ENCODE results near the gene PAMR1. TPM values are rescaled to one million over a fixed set of nuclear protein-coding genes. Genes with fewer than 3 reads are reported as not detected.
A peak's percentile ranks its signal among the peaks of the same experiment; 100 is the strongest.

PAMR1 gene, protein sequence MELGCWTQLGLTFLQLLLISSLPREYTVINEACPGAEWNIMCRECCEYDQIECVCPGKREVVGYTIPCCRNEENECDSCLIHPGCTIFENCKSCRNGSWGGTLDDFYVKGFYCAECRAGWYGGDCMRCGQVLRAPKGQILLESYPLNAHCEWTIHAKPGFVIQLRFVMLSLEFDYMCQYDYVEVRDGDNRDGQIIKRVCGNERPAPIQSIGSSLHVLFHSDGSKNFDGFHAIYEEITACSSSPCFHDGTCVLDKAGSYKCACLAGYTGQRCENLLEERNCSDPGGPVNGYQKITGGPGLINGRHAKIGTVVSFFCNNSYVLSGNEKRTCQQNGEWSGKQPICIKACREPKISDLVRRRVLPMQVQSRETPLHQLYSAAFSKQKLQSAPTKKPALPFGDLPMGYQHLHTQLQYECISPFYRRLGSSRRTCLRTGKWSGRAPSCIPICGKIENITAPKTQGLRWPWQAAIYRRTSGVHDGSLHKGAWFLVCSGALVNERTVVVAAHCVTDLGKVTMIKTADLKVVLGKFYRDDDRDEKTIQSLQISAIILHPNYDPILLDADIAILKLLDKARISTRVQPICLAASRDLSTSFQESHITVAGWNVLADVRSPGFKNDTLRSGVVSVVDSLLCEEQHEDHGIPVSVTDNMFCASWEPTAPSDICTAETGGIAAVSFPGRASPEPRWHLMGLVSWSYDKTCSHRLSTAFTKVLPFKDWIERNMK
- 0.10 TPM in 1 of 2 replicates, not detected in the other for total RNA-seq (2013; cell fraction: nucleolus; rRNA removed)
- 0.05 TPM in 1 of 2 replicates, not detected in the other for total RNA-seq (2014; rRNA removed)
- total RNA-seq (2014; rRNA removed; fragmentation: Illumina TruSeq; extraction: Trizol): not detected in 2 replicates
- 0.08 TPM in 1 of 2 replicates, not detected in the other for total RNA-seq (2021)
- not detected for polyA plus RNA-seq (2011; ENCODE audit: low read depth)
- polyA plus RNA-seq (2011; rRNA removed): not detected in 2 replicates
- 0.01 TPM in 1 of 2 replicates, not detected in the other for polyA plus RNA-seq (2011; cell fraction: cytosol; rRNA removed)
- polyA plus RNA-seq (2011; cell fraction: nucleus; rRNA removed): not detected in 2 replicates
- polyA plus RNA-seq (2012): not detected in 2 replicates
- polyA plus RNA-seq (2014; fragmentation: Illumina TruSeq; extraction: Trizol): not detected in 2 replicates
- under 1 TPM in 1 of 2 experiments, not detected in 1; 0.04 TPM for polyA plus RNA-seq (2014; fragmentation: Nextera tagmentation; extraction: Ambion mirVana)
- polyA plus RNA-seq (2014; rRNA removed): not detected in 2 replicates
- polyA plus RNA-seq (2016; fragmentation: Nextera tagmentation; extraction: Ambion mirVana): not detected
- 0.05 TPM in 1 of 2 replicates, not detected in the other for polyA minus RNA-seq (2011; rRNA and poly(A)+ RNA removed)
- not detected in 2 replicates for polyA minus RNA-seq (2011; cell fraction: cytosol; rRNA and poly(A)+ RNA removed)
- polyA minus RNA-seq (2011; cell fraction: nucleus; rRNA and poly(A)+ RNA removed): not detected in 2 replicates
- percentile 2 among the genes with signal in this experiment for Bru-seq, nascent RNA
- BruChase-seq, experiment 1, labeled RNA remaining after a 6-hour chase: percentile 4 among the genes with signal in this experiment
- percentile 3 among the genes with signal in this experiment for BruChase-seq, experiment 2, labeled RNA remaining after a 2-hour chase
- long read RNA-seq, experiment 1: 0 reads
- long read RNA-seq, experiment 2: 0 reads

DNA sequence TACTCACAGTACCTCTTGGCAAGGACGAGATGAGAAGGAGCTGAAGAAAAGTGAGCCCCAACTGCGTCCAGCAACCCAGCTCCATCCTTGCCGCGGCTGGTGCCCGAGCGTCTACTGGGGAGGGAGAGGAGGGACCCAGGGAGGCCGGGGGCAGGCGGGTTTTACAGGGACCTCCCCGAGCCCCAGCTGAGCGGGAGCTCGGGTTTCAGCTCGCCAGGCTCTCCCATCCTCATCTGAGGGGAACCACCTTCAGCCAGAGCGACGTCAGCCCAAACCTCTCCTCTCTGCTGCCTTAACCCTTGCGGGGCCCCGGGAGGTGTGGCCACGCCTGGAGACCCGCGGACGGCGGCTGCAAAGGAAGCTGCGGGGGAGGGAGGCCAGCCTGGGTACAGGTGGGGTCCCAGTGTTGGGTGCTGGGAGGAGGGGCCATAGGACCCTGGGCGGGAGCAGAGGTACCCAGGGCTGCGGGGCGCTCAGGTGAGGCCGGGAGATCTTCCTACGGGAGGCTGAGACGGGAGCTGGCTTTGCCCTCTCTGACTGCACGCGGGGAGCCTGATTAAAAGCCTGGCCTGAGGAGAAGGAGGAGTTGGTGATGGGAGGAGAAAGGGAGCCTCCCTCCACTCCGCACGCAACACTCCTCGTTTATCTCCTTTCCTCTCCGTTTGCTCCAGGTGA, at the start of gene PAMR1:
TSS of gene PAMR1 (minus strand) at position 116 of the 675 bp plus-strand sequence. CDS start at position 85, 31 bp downstream.
- in situ Hi-C loops (cut with MboI): no loop called here
- ChIA-PET SMC1A (ENCODE audit: uncharacterized antibody, unreplicated experiment) (interaction anchor here (0.7 kb wide), 1 partner anchor 58 kb away, joined by 3 read pairs; no protein-coding TSS in a partner anchor), POLR2A (no interaction called here), RAD21 (ENCODE audit: unreplicated experiment) (no interaction called here), CTCF (interaction anchor here (1.2 kb wide), 1 partner anchor 733 kb away, joined by 3 read pairs; no protein-coding TSS in a partner anchor)
- ATAC-seq: peak; percentile 30; the same call in 2 of the 3 replicates
- Histone ChIP-seq H3K27me3 (replicated peaks in 1 of 2; ENCODE audit: control insufficient read depth in 2 of 2, insufficient read depth in 2 of 2, low read length in 1 of 2) (peaks cover 4 to 23% of the 10 kb centered on the region in 2 experiments), H3K79me2 (ENCODE audit: control insufficient read depth, insufficient read depth, low read length) (no peaks in the 10 kb centered on the region), H3K4me1 (ENCODE audit: control insufficient read depth, insufficient read depth, low read length) (no peaks in the 10 kb centered on the region), H3K36me3 (ENCODE audit: control insufficient read depth in 2 of 2, insufficient read depth in 2 of 2, low read length in 1 of 2) (no peaks in the 10 kb centered on the region), H4K20me1 (ENCODE audit: control insufficient read depth, insufficient read depth) (no peaks in the 10 kb centered on the region), H3K4me2 (ENCODE audit: control insufficient read depth, insufficient read depth) (no peak within 1 kb of the TSS), H3K9me3 (replicated peaks; ENCODE audit: control insufficient read depth, insufficient read depth, low read length) (no peaks in the 10 kb centered on the region), H3K4me3 (no peak within 1 kb of the TSS), H3K27ac (ENCODE audit: control insufficient read depth, insufficient read depth) (no peak within 1 kb of the TSS), H2AFZ (ENCODE audit: control insufficient read depth, low read depth, low read length) (no peak within 1 kb of the TSS), H3K9ac (ENCODE audit: control insufficient read depth, insufficient read depth, low read length) (no peak within 1 kb of the TSS)
- DNase-seq (ENCODE audit: low read depth, low spot score): no peak
- intact Hi-C loops (cut with micrococcal nuclease; ENCODE audit: unreplicated experiment): no loop called here
- no peak for FAIRE-seq
- no TSS peak for BruUV-seq (replicated peaks)
- 25% methylated on average over 31 of the region's 34 CpGs for WGBS (ENCODE audit: insufficient coverage, insufficient replicate concordance, low lambda C conversion rate, missing lambda C conversion rate)
- TF ChIP-seq, protein P1, sequence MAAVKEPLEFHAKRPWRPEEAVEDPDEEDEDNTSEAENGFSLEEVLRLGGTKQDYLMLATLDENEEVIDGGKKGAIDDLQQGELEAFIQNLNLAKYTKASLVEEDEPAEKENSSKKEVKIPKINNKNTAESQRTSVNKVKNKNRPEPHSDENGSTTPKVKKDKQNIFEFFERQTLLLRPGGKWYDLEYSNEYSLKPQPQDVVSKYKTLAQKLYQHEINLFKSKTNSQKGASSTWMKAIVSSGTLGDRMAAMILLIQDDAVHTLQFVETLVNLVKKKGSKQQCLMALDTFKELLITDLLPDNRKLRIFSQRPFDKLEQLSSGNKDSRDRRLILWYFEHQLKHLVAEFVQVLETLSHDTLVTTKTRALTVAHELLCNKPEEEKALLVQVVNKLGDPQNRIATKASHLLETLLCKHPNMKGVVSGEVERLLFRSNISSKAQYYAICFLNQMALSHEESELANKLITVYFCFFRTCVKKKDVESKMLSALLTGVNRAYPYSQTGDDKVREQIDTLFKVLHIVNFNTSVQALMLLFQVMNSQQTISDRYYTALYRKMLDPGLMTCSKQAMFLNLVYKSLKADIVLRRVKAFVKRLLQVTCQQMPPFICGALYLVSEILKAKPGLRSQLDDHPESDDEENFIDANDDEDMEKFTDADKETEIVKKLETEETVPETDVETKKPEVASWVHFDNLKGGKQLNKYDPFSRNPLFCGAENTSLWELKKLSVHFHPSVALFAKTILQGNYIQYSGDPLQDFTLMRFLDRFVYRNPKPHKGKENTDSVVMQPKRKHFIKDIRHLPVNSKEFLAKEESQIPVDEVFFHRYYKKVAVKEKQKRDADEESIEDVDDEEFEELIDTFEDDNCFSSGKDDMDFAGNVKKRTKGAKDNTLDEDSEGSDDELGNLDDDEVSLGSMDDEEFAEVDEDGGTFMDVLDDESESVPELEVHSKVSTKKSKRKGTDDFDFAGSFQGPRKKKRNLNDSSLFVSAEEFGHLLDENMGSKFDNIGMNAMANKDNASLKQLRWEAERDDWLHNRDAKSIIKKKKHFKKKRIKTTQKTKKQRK (IDR thresholded peaks at IDR 0.05; ENCODE audit: low read depth, low read length): no peak
- TF ChIP-seq, protein P2, sequence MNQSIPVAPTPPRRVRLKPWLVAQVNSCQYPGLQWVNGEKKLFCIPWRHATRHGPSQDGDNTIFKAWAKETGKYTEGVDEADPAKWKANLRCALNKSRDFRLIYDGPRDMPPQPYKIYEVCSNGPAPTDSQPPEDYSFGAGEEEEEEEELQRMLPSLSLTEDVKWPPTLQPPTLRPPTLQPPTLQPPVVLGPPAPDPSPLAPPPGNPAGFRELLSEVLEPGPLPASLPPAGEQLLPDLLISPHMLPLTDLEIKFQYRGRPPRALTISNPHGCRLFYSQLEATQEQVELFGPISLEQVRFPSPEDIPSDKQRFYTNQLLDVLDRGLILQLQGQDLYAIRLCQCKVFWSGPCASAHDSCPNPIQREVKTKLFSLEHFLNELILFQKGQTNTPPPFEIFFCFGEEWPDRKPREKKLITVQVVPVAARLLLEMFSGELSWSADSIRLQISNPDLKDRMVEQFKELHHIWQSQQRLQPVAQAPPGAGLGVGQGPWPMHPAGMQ (IDR thresholded peaks at IDR 0.05; ENCODE audit: borderline replicate concordance): no peak
- TF ChIP-seq MYB (IDR thresholded peaks at IDR 0.05; ENCODE audit: borderline replicate concordance, low read depth, low read length) (no peak), ZNF384 (IDR thresholded peaks at IDR 0.05; ENCODE audit: borderline replicate concordance, low read depth, low read length) (no peak)
- TF ChIP-seq, protein P3, sequence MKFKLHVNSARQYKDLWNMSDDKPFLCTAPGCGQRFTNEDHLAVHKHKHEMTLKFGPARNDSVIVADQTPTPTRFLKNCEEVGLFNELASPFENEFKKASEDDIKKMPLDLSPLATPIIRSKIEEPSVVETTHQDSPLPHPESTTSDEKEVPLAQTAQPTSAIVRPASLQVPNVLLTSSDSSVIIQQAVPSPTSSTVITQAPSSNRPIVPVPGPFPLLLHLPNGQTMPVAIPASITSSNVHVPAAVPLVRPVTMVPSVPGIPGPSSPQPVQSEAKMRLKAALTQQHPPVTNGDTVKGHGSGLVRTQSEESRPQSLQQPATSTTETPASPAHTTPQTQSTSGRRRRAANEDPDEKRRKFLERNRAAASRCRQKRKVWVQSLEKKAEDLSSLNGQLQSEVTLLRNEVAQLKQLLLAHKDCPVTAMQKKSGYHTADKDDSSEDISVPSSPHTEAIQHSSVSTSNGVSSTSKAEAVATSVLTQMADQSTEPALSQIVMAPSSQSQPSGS (IDR thresholded peaks at IDR 0.05; ENCODE audit: low read length): no peak
- TF ChIP-seq, protein P4, sequence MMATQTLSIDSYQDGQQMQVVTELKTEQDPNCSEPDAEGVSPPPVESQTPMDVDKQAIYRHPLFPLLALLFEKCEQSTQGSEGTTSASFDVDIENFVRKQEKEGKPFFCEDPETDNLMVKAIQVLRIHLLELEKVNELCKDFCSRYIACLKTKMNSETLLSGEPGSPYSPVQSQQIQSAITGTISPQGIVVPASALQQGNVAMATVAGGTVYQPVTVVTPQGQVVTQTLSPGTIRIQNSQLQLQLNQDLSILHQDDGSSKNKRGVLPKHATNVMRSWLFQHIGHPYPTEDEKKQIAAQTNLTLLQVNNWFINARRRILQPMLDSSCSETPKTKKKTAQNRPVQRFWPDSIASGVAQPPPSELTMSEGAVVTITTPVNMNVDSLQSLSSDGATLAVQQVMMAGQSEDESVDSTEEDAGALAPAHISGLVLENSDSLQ (IDR thresholded peaks at IDR 0.05): no peak
